ENCODE results near the gene B4GALT1.
"Not testable (repeated sequence)": the region's sequence is repeated elsewhere in the genome, so short reads cannot be mapped to it uniquely, and the experiment has no call there.

Gene B4GALT1

DNA sequence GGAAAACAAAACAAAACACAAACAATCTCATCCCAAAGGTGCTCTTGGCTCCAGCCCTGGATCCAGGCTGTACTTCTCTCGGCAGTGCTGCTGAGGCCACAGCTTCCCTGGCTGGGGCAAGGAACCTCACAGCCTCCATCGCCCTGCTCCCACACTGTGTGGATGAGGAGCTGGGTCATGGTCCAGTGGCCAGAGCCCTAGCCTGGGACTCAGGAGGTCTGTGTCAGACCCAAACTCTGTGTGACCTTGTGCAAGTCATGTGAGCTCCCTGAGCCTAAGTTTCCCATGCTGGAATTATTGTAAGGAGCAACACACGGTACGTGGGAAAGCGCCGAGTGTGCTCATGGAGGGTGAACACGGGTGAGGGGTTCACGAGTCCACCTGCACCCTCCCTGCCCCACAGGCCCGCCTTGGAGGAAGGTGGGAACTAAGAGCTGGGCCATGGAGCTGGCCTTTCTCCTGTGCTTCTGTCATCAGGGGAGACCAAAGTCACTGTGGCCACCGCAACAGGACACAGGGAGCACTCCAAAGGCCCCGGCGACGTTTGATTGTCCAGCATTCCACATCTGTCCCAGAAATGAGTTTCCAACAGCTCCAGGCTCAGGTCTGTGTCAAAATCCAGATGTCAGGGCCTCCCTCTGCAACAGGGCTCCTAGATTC, 64.5 kb downstream of the B4GALT1 start:
- no peak overlapping the region for H3K4me3 ChIP-seq (ENCODE audit: low read depth, low read length)
- no peak for DNase-seq (ENCODE audit: low read depth)
- TF ChIP-seq, protein P1, sequence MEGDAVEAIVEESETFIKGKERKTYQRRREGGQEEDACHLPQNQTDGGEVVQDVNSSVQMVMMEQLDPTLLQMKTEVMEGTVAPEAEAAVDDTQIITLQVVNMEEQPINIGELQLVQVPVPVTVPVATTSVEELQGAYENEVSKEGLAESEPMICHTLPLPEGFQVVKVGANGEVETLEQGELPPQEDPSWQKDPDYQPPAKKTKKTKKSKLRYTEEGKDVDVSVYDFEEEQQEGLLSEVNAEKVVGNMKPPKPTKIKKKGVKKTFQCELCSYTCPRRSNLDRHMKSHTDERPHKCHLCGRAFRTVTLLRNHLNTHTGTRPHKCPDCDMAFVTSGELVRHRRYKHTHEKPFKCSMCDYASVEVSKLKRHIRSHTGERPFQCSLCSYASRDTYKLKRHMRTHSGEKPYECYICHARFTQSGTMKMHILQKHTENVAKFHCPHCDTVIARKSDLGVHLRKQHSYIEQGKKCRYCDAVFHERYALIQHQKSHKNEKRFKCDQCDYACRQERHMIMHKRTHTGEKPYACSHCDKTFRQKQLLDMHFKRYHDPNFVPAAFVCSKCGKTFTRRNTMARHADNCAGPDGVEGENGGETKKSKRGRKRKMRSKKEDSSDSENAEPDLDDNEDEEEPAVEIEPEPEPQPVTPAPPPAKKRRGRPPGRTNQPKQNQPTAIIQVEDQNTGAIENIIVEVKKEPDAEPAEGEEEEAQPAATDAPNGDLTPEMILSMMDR (IDR thresholded peaks at IDR 0.05; ENCODE audit: low read depth, low read length, missing control alignments): no peak

GRCh38 chr9:33101104-33101951, 65.8 kb downstream of the B4GALT1 start:
- no peak for DNase-seq (ENCODE audit: low read depth)
- H3K4me3 ChIP-seq (ENCODE audit: low read depth, low read length): no peak overlapping the region
- TF ChIP-seq, protein P1 (IDR thresholded peaks at IDR 0.05; ENCODE audit: low read depth, low read length, missing control alignments): no peak

- H3K4me3 ChIP-seq (ENCODE audit: low read depth, low read length): no peak overlapping the region
- DNase-seq (ENCODE audit: low read depth): no peak
- TF ChIP-seq, protein P1 (IDR thresholded peaks at IDR 0.05; ENCODE audit: low read depth, low read length, missing control alignments): no peak
Measured at GRCh38 chr9:33099754-33100153, 67.4 kb downstream of the B4GALT1 start.

- no peak overlapping the region for H3K4me3 ChIP-seq (ENCODE audit: low read depth, low read length)
- no peak for DNase-seq (ENCODE audit: low read depth)
- TF ChIP-seq, protein P1 (IDR thresholded peaks at IDR 0.05; ENCODE audit: low read depth, low read length, missing control alignments): no peak
Measured at GRCh38 chr9:33097192-33097591, 69.9 kb downstream of the B4GALT1 start.

GRCh38 chr9:33092634-33093033, 74.5 kb downstream of the B4GALT1 start:
- DNase-seq (ENCODE audit: low read depth): no peak
- TF ChIP-seq, protein P1 (IDR thresholded peaks at IDR 0.05; ENCODE audit: low read depth, low read length, missing control alignments): no peak

DNA sequence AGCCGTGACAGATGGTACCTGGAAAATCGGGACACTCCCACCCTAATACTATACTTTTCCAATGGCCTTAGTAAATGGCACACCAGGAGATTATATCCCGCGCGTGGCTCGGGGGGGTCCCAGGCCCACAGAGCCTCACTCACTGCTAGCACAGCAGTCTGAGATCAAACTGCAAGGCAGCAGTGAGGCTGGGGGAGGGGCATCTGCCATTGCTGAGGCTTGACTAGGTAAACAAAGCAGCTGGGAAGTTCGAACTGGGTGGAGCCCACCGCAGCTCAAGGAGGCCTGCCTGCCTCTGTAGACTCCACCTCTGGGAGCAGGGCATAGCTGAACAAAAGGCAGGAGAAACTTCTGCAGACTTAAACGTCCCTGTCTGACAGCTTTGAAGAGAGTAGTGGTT, 81.5 kb downstream of the B4GALT1 start:
- not testable (repeated sequence) for DNase-seq (ENCODE audit: low read depth); H3K4me3 ChIP-seq (ENCODE audit: low read depth, low read length)

More at GRCh38 chr9:33092634-33093033, 74.5 kb downstream of the B4GALT1 start:
- no peak overlapping the region for H3K4me3 ChIP-seq (ENCODE audit: low read depth, low read length)

DNA sequence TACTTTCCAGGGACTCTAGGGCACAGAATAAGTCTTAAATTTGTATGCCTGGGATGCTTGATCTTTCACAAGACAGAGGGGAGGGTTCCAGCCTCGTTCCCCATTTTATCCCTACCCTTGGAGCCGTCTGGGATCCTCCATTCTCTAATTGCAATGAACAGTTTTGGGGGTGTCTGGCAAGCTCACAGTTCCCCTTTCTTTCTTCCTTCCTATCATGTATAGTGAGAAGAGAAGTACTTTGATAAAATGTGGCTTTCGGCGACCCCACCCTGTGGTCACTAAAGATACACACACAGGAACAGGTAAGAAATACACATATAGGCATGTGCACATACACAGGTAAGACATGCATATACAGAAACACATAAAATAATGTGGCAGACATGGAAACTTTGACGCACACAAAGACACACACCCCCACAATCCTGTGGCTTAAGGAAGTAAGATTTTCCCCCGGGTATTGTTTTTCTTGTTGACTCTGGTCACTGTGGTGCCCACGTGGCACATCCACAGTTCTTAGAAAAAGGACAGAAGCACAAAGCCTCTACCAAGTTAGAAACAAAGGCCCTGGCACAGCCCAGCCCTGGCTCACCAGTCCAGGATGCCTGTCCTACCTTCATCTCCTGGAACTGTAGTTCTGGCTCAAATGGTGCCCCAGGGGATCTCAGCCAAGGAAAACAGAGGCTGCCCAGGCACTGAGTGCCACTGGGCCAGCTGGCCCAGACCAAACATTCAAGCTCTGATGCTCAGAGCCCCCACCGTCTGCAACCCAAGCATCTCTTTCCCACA, 84.4 kb downstream of the B4GALT1 start:
- no peak overlapping the region for H3K4me3 ChIP-seq (ENCODE audit: low read depth, low read length)
- no peak for DNase-seq (ENCODE audit: low read depth)
- TF ChIP-seq, protein P1 (IDR thresholded peaks at IDR 0.05; ENCODE audit: low read depth, low read length, missing control alignments): no peak
